Sigmoid colon (tissue), 4 donors: Measurements from ENCODE around the gene MYO6.

Experiments
- CTCF ChIP-seq, 4 experiments: fragments of 450-650 bp in 3 of 4; fragments of 200-600 bp in 1 of 4; IDR thresholded peaks; one replicate each; pipeline ENCODE4 v1.5.1; 2016 to 2019; ENCODE audit warnings: antibody characterized with exemption in 4 of 4, mild to moderate bottlenecking in 3 of 4, moderate library complexity in 2 of 4
- EP300 ChIP-seq, 4 donors: sonication (generic); formaldehyde crosslinking; IDR thresholded peaks; one replicate each; pipeline ENCODE4 v1.6.1; 2017; ENCODE audit warnings: antibody characterized with exemption in 4 of 4
- POLR2A ChIP-seq, 2 donors: fragments of 450-650 bp; IDR thresholded peaks; one replicate each; pipeline ENCODE4 v1.6.1; 2016; ENCODE audit warnings: antibody characterized with exemption in 2 of 2, mild to moderate bottlenecking in 2 of 2, moderate library complexity in 2 of 2
- POLR2AphosphoS5 ChIP-seq, 4 donors: sonication (generic); formaldehyde crosslinking; IDR thresholded peaks; one replicate each; pipeline ENCODE4 v1.6.1; 2017; ENCODE audit warnings: antibody characterized with exemption in 4 of 4

GRCh38 chr6:75819776-75820487, 70.9 kb downstream of the MYO6 start:
- TF ChIP-seq CTCF (IDR thresholded peaks at IDR 0.05) = no peak
- TF ChIP-seq POLR2AphosphoS5 (IDR thresholded peaks at IDR 0.05) = no peak
- TF ChIP-seq POLR2A (IDR thresholded peaks at IDR 0.05) = no peak
- TF ChIP-seq EP300 (IDR thresholded peaks at IDR 0.05) = no peak
